Measurements from ENCODE around the gene XPNPEP2.

The XPNPEP2 gene

GRCh38 chrX:129783291-129783713 is 44.5 kb downstream of the XPNPEP2 start:
- Mint-ChIP-seq H3K4me1 (peaks cover 16% of the 10 kb centered on the region), H3K27me3 (ENCODE audit: low read depth, poor library complexity) (peaks cover 9% of the 10 kb centered on the region), H3K4me3 (no peak overlapping the region), H3K27ac (no peak overlapping the region), H3K9me3 (peaks cover 27% of the 10 kb centered on the region), H3K36me3 (ENCODE audit: low read depth) (no peaks in the 10 kb centered on the region)
- TF ChIP-seq CTCF (IDR thresholded peaks at IDR 0.05): no peak
- no peak for DNase-seq

GRCh38 chrX:129784371-129784770 is 45.6 kb downstream of the XPNPEP2 start:
- Mint-ChIP-seq H3K36me3 (ENCODE audit: low read depth) (no peaks in the 10 kb centered on the region), H3K27me3 (ENCODE audit: low read depth, poor library complexity) (peaks cover 10% of the 10 kb centered on the region)

GRCh38 chrX:129785160-129785947 is 46.6 kb downstream of the XPNPEP2 start:
- no peak overlapping the region for H3K4me3 Mint-ChIP-seq
- H3K36me3 Mint-ChIP-seq (ENCODE audit: low read depth): no peaks in the 10 kb centered on the region
- peaks cover 16% of the 10 kb centered on the region for H3K4me1 Mint-ChIP-seq
- no peak for DNase-seq
- peaks cover 12% of the 10 kb centered on the region for H3K27me3 Mint-ChIP-seq (ENCODE audit: low read depth, poor library complexity)
- peaks cover 33% of the 10 kb centered on the region for H3K9me3 Mint-ChIP-seq
- H3K27ac Mint-ChIP-seq: peak overlapping the region; percentile 68
- TF ChIP-seq CTCF (IDR thresholded peaks at IDR 0.05): no peak

More at GRCh38 chrX:129784371-129784770, 45.6 kb downstream of the XPNPEP2 start:
- no peak for DNase-seq
- H3K9me3 Mint-ChIP-seq: peaks cover 29% of the 10 kb centered on the region
- TF ChIP-seq CTCF (IDR thresholded peaks at IDR 0.05): no peak
- peaks cover 16% of the 10 kb centered on the region for H3K4me1 Mint-ChIP-seq
- H3K27ac Mint-ChIP-seq: no peak overlapping the region
- no peak overlapping the region for H3K4me3 Mint-ChIP-seq

DNA sequence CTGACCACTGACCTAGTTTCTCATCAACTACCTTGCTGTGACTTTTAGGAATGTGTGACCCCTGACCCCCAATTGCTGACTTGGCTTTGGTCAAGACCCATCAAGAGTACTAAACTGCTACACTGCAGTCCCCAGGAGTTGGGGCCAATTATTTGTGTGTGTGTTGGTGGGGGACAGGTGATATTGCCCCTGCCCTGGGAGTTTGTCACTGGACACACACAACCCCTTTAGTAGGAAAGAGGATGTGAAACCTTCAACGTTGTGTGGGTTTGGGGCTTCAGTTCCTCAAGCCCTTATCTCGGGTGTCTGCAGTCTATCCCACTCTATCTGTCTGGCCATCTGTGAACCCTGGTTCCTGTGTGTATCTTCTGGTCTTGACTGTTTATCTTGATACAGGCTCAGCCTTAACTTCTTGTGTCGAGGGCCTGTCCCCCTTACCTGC is 47.5 kb downstream of the XPNPEP2 start:
- Mint-ChIP-seq H3K27ac (no peak overlapping the region), H3K36me3 (ENCODE audit: low read depth) (no peaks in the 10 kb centered on the region), H3K4me3 (no peak overlapping the region), H3K9me3 (peaks cover 33% of the 10 kb centered on the region), H3K27me3 (ENCODE audit: low read depth, poor library complexity) (peaks cover 12% of the 10 kb centered on the region), H3K4me1 (peaks cover 16% of the 10 kb centered on the region)
- no peak for DNase-seq
- TF ChIP-seq CTCF (IDR thresholded peaks at IDR 0.05): no peak

- Mint-ChIP-seq H3K27me3 (ENCODE audit: low read depth, poor library complexity) (peaks cover 15% of the 10 kb centered on the region), H3K4me3 (no peak overlapping the region), H3K27ac (no peak overlapping the region), H3K4me1 (peaks cover 16% of the 10 kb centered on the region), H3K36me3 (ENCODE audit: low read depth) (no peaks in the 10 kb centered on the region), H3K9me3 (peaks cover 34% of the 10 kb centered on the region)
- no peak for DNase-seq
- no peak for TF ChIP-seq CTCF (IDR thresholded peaks at IDR 0.05)
Observed at GRCh38 chrX:129787336-129788055, 48.7 kb downstream of the XPNPEP2 start.

Measured in nephron progenitor cell (in vitro differentiated cells).